Dermis lymphatic vessel endothelial cell (primary cell): ENCODE data around the gene IFNL4. TPM values are rescaled to one million over a fixed set of nuclear protein-coding genes. Genes with fewer than 3 reads are reported as not detected.

ENCODE experiments used
- total RNA-seq: library from RNA; depleted of rRNA; stranded (reverse); fragments of >200 nt; gene quantifications from 2 replicates; pipeline ENCODE4 v1.2.1, GENCODE V29; 2014

The IFNL4 gene
- total RNA-seq = not detected in 2 replicates

GRCh38 chr19:39248806-39249205 lies at the start of gene IFNL4:
IFNL4 (minus strand) TSS chr19:39248856.

GRCh38 chr19:39296055-39296645 lies 47.5 kb upstream of the IFNL4 start, which contains the start of gene IFNL1:
IFNL1 (plus strand) TSS chr19:39296407; CDS start chr19:39296422, 15 bp downstream.

GRCh38 chr19:39268085-39268484 lies 19.4 kb upstream of the IFNL4 start, which contains the start of gene IFNL2:
IFNL2 (plus strand) TSS chr19:39268396; CDS start chr19:39268569, 173 bp downstream.

GRCh38 chr19:39244410-39245100 lies 4.1 kb downstream of the IFNL4 start, which contains the start of gene IFNL3:
IFNL3 (minus strand) TSS chr19:39245006; CDS start chr19:39244967, 39 bp downstream.

DNA sequence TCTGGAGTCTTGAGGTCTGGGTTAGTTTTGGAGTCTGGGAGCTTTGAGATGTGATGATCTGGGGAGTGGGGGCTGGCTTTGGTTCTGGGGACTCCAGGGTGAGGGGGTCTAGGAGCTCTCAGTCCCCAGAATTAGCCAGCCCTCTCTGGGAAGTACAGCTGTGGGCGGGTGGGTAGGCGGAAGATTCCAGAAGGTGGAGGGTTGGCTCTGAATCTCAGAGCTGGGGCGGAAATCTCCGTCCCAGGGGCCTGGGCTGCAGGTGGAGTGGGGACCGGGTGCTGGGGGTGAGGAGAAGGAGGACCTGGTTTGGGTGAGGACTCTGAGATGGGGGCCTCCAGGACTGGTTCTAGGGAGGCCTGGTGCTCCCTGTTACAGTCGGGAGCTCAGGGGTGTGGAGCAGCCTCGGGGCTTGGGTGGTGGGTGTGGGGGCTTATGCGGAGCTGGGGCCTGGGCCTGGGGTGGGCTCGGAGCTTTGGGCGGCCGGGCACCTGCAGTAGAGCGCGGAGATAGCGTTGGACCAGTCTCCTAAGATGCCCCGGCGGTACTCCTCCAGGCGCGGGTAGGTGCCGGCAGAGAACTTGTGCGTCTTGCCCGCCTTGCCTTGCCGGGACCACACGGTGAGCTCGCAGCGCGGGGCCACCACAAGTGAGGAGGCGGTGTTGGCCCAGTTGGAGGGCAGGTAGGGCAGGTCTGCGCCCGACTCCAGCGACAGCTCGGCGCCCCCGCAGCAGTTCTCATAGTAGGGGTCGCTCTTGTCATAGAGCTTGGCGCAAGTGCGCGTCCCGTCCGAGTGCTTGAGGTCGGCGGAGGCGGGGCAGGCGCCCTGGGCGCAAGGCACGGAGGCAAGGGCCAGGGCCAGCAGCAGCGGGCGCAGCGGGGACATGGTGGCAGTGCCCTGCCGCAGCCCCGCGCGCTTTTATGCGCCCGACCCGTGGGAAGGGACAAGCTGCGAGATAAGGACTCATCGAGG lies 45.0 kb downstream of the IFNL4 start, which contains the start of gene SYCN:
SYCN (minus strand) TSS at position 892 of the 970 bp plus-strand sequence; CDS start at position 883, 9 bp downstream.

DNA sequence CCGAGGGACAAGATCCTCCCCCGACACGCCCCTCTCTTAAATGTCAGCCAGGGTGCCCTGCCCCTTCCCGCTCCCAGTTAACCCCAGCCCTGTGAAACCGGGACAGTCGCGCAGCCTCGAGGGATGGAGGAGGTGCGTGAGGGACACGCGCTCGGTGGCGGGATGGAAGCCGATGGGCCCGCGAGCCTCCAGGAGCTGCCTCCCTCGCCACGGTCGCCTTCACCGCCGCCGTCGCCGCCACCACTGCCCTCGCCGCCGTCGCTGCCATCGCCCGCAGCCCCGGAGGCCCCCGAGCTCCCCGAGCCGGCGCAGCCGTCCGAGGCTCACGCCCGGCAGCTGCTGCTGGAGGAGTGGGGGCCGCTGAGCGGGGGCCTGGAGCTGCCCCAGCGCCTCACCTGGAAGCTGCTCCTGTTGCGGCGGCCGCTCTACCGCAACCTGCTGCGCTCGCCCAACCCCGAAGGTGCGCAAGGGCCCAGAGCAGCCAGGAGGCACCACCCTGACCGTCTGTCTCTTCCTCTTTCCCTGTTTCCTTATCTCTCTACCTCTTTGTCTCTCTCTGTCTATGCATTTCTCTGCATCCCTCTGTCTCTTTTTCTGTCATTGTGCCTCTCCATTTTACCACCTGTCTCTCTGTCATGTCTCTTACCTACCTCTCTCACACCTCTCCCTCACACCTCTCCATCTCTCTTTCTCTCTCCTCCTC lies 51.6 kb downstream of the IFNL4 start, which contains the start of gene NCCRP1:
NCCRP1 (plus strand) TSS at position 105 of the 703 bp plus-strand sequence; CDS start at position 124, 19 bp downstream.

Other genes with a start within 250 kb of the IFNL4 start
- gene FBXO27, start 216.3 kb downstream of the IFNL4 start, total RNA-seq = 0.52 and 0.76 TPM in 2 replicates
- under 0.01 TPM in 1 of 2 replicates, not detected in the other for gene ACP7, start 164.5 kb downstream of the IFNL4 start, total RNA-seq
- 3.1 and 4.6 TPM in 2 replicates for gene PAK4, start 123.1 kb downstream of the IFNL4 start, total RNA-seq
- not detected in 2 replicates for gene NCCRP1, start 51.9 kb downstream of the IFNL4 start, total RNA-seq
- not detected in 2 replicates for gene SYCN, start 44.6 kb downstream of the IFNL4 start, total RNA-seq
- gene IFNL3, start 3.9 kb downstream of the IFNL4 start, total RNA-seq = not detected in 2 replicates
- not detected in 2 replicates for gene IFNL2, start 19.5 kb upstream of the IFNL4 start, total RNA-seq
- gene IFNL1, start 47.6 kb upstream of the IFNL4 start, total RNA-seq = not detected in 2 replicates
- gene LRFN1, start 72.0 kb upstream of the IFNL4 start, total RNA-seq = 0.22 and 0.43 TPM in 2 replicates
- gene GMFG, start 87.2 kb upstream of the IFNL4 start, total RNA-seq = 326 and 329 TPM in 2 replicates
- 21.3 and 27.1 TPM in 2 replicates for gene SAMD4B, start 93.6 kb upstream of the IFNL4 start, total RNA-seq
- 23.8 and 24.8 TPM in 2 replicates for gene PAF1, start 142.2 kb upstream of the IFNL4 start, total RNA-seq
- 11.4 and 12.5 TPM in 2 replicates for gene MED29, start 142.5 kb upstream of the IFNL4 start, total RNA-seq
- gene ZFP36, start 158.0 kb upstream of the IFNL4 start, total RNA-seq = 2.0 and 7.6 TPM in 2 replicates
- 12.9 and 23.0 TPM in 2 replicates for gene PLEKHG2, start 163.8 kb upstream of the IFNL4 start, total RNA-seq
- gene RPS16, start 187.1 kb upstream of the IFNL4 start, total RNA-seq = 108 and 134 TPM in 2 replicates
- gene SUPT5H, start 196.7 kb upstream of the IFNL4 start, total RNA-seq = 37.2 and 42.9 TPM in 2 replicates
- gene TIMM50, start 232.0 kb upstream of the IFNL4 start, total RNA-seq = 35.5 and 38.6 TPM in 2 replicates